ENCODE measurements around the gene MACF1. TPM values are rescaled to one million over a fixed set of nuclear protein-coding genes. Genes with fewer than 3 reads are reported as not detected.

The MACF1 gene
- total RNA-seq, 1 donor from 2014 or later = 386 TPM

GRCh38 chr1:39413902-39414528 lies 209.5 kb downstream of the MACF1 start:
- Mint-ChIP-seq H3K4me3 (ENCODE audit: unreplicated experiment) (peak overlapping the region; percentile 53), H3K27me3 (ENCODE audit: low read depth) (no peaks in the 10 kb centered on the region), H3K9me3 (ENCODE audit: low read depth) (no peaks in the 10 kb centered on the region), H3K4me1 (ENCODE audit: low read depth) (peaks cover 84% of the 10 kb centered on the region), H3K27ac (ENCODE audit: unreplicated experiment) (peak overlapping the region; percentile 71), H3K36me3 (ENCODE audit: low read depth) (peaks cover 3% of the 10 kb centered on the region)
- no peak for DNase-seq (ENCODE audit: low spot score)
- TF ChIP-seq CTCF (IDR thresholded peaks at IDR 0.05) = no peak

GRCh38 chr1:39415553-39415952 lies 211.1 kb downstream of the MACF1 start:
- Mint-ChIP-seq H3K27me3 (ENCODE audit: low read depth) (no peaks in the 10 kb centered on the region), H3K27ac (ENCODE audit: unreplicated experiment) (no peak overlapping the region), H3K4me3 (ENCODE audit: unreplicated experiment) (peak overlapping the region; percentile 17), H3K4me1 (ENCODE audit: low read depth) (peaks cover 80% of the 10 kb centered on the region), H3K36me3 (ENCODE audit: low read depth) (peaks cover 3% of the 10 kb centered on the region), H3K9me3 (ENCODE audit: low read depth) (no peaks in the 10 kb centered on the region)
- DNase-seq (ENCODE audit: low spot score) = no peak
- no peak for TF ChIP-seq CTCF (IDR thresholded peaks at IDR 0.05)

GRCh38 chr1:39416609-39417008 lies 212.1 kb downstream of the MACF1 start:
- Mint-ChIP-seq H3K4me3 (ENCODE audit: unreplicated experiment) (no peak overlapping the region), H3K27me3 (ENCODE audit: low read depth) (no peaks in the 10 kb centered on the region), H3K27ac (ENCODE audit: unreplicated experiment) (no peak overlapping the region), H3K4me1 (ENCODE audit: low read depth) (peaks cover 76% of the 10 kb centered on the region), H3K9me3 (ENCODE audit: low read depth) (no peaks in the 10 kb centered on the region), H3K36me3 (ENCODE audit: low read depth) (peaks cover 5% of the 10 kb centered on the region)
- no peak for DNase-seq (ENCODE audit: low spot score)
- TF ChIP-seq CTCF (IDR thresholded peaks at IDR 0.05) = no peak

GRCh38 chr1:39418236-39418635 lies 213.7 kb downstream of the MACF1 start:
- H3K4me1 Mint-ChIP-seq (ENCODE audit: low read depth) = peaks cover 62% of the 10 kb centered on the region
- H3K9me3 Mint-ChIP-seq (ENCODE audit: low read depth) = no peaks in the 10 kb centered on the region
- peak overlapping the region; percentile 89 for H3K27ac Mint-ChIP-seq (ENCODE audit: unreplicated experiment)
- TF ChIP-seq CTCF (IDR thresholded peaks at IDR 0.05) = no peak
- H3K27me3 Mint-ChIP-seq (ENCODE audit: low read depth) = no peaks in the 10 kb centered on the region
- peak overlapping the region; percentile 11 for H3K4me3 Mint-ChIP-seq (ENCODE audit: unreplicated experiment)
- H3K36me3 Mint-ChIP-seq (ENCODE audit: low read depth) = peaks cover 12% of the 10 kb centered on the region
- DNase-seq (ENCODE audit: low spot score) = no peak

GRCh38 chr1:39420493-39420892 lies 216.0 kb downstream of the MACF1 start:
- Mint-ChIP-seq H3K27ac (ENCODE audit: unreplicated experiment) (peak overlapping the region; percentile 43), H3K9me3 (ENCODE audit: low read depth) (no peaks in the 10 kb centered on the region), H3K36me3 (ENCODE audit: low read depth) (peaks cover 23% of the 10 kb centered on the region), H3K27me3 (ENCODE audit: low read depth) (no peaks in the 10 kb centered on the region), H3K4me3 (ENCODE audit: unreplicated experiment) (no peak overlapping the region), H3K4me1 (ENCODE audit: low read depth) (peaks cover 54% of the 10 kb centered on the region)
- DNase-seq (ENCODE audit: low spot score) = no peak
- TF ChIP-seq CTCF (IDR thresholded peaks at IDR 0.05) = no peak

All from chondrocyte (in vitro differentiated cells).